Measurements from ENCODE around the gene TBCE. TPM values are rescaled to one million over a fixed set of nuclear protein-coding genes. Genes with fewer than 3 reads are reported as not detected.

TBCE gene
- polyA plus RNA-seq (ENCODE audit: insufficient read length in 3 of 3), result 10 to 100 TPM; 39.9 to 57.7 (median 55.4) TPM
- long read RNA-seq, donor 1, full-length matches to known transcripts, result 7 of 7 reads
- long read RNA-seq, donor 1, partial matches to known transcripts, result 0 of 7 reads
- long read RNA-seq, donor 1, other reads (novel, unspliced or antisense), result 0 of 7 reads
- long read RNA-seq, donor 2, full-length matches to known transcripts, result 4 of 4 reads
- long read RNA-seq, donor 2, partial matches to known transcripts, result 0 of 4 reads
- long read RNA-seq, donor 2, other reads (novel, unspliced or antisense), result 0 of 4 reads
- long read RNA-seq, donor 3, full-length matches to known transcripts, result 6 of 6 reads
- long read RNA-seq, donor 3, partial matches to known transcripts, result 0 of 6 reads
- long read RNA-seq, donor 3, other reads (novel, unspliced or antisense), result 0 of 6 reads
- long read RNA-seq, donor 4, full-length matches to known transcripts, result 5 of 5 reads
- long read RNA-seq, donor 4, partial matches to known transcripts, result 0 of 5 reads
- long read RNA-seq, donor 4, other reads (novel, unspliced or antisense), result 0 of 5 reads
- long read RNA-seq, donor 5, result 0 reads
- long read RNA-seq, donor 6, full-length matches to known transcripts, result 9 of 9 reads
- long read RNA-seq, donor 6, partial matches to known transcripts, result 0 of 9 reads
- long read RNA-seq, donor 6, other reads (novel, unspliced or antisense), result 0 of 9 reads
- long read RNA-seq, donor 7, full-length matches to known transcripts, result 4 of 4 reads
- long read RNA-seq, donor 7, partial matches to known transcripts, result 0 of 4 reads
- long read RNA-seq, donor 7, other reads (novel, unspliced or antisense), result 0 of 4 reads
- long read RNA-seq, donor 8, full-length matches to known transcripts, result 8 of 15 reads
- long read RNA-seq, donor 8, partial matches to known transcripts, result 7 of 15 reads
- long read RNA-seq, donor 8, other reads (novel, unspliced or antisense), result 0 of 15 reads
- long read RNA-seq, donor 9, full-length matches to known transcripts, result 4 of 4 reads
- long read RNA-seq, donor 9, partial matches to known transcripts, result 0 of 4 reads
- long read RNA-seq, donor 9, other reads (novel, unspliced or antisense), result 0 of 4 reads
- long read RNA-seq, donor 10, full-length matches to known transcripts, result 4 of 9 reads
- long read RNA-seq, donor 10, partial matches to known transcripts, result 5 of 9 reads
- long read RNA-seq, donor 10, other reads (novel, unspliced or antisense), result 0 of 9 reads
- long read RNA-seq, donor 11, full-length matches to known transcripts, result 5 of 5 reads
- long read RNA-seq, donor 11, partial matches to known transcripts, result 0 of 5 reads
- long read RNA-seq, donor 11, other reads (novel, unspliced or antisense), result 0 of 5 reads
- long read RNA-seq, donor 12, full-length matches to known transcripts, result 1 of 1 reads
- long read RNA-seq, donor 12, partial matches to known transcripts, result 0 of 1 reads
- long read RNA-seq, donor 12, other reads (novel, unspliced or antisense), result 0 of 1 reads
- long read RNA-seq, donor 13, full-length matches to known transcripts, result 10 of 10 reads
- long read RNA-seq, donor 13, partial matches to known transcripts, result 0 of 10 reads
- long read RNA-seq, donor 13, other reads (novel, unspliced or antisense), result 0 of 10 reads
- long read RNA-seq, donor 14, full-length matches to known transcripts, result 7 of 7 reads
- long read RNA-seq, donor 14, partial matches to known transcripts, result 0 of 7 reads
- long read RNA-seq, donor 14, other reads (novel, unspliced or antisense), result 0 of 7 reads
- long read RNA-seq, donor 15, full-length matches to known transcripts, result 4 of 4 reads
- long read RNA-seq, donor 15, partial matches to known transcripts, result 0 of 4 reads
- long read RNA-seq, donor 15, other reads (novel, unspliced or antisense), result 0 of 4 reads
- long read RNA-seq, donor 16, full-length matches to known transcripts, result 17 of 17 reads
- long read RNA-seq, donor 16, partial matches to known transcripts, result 0 of 17 reads
- long read RNA-seq, donor 16, other reads (novel, unspliced or antisense), result 0 of 17 reads

DNA sequence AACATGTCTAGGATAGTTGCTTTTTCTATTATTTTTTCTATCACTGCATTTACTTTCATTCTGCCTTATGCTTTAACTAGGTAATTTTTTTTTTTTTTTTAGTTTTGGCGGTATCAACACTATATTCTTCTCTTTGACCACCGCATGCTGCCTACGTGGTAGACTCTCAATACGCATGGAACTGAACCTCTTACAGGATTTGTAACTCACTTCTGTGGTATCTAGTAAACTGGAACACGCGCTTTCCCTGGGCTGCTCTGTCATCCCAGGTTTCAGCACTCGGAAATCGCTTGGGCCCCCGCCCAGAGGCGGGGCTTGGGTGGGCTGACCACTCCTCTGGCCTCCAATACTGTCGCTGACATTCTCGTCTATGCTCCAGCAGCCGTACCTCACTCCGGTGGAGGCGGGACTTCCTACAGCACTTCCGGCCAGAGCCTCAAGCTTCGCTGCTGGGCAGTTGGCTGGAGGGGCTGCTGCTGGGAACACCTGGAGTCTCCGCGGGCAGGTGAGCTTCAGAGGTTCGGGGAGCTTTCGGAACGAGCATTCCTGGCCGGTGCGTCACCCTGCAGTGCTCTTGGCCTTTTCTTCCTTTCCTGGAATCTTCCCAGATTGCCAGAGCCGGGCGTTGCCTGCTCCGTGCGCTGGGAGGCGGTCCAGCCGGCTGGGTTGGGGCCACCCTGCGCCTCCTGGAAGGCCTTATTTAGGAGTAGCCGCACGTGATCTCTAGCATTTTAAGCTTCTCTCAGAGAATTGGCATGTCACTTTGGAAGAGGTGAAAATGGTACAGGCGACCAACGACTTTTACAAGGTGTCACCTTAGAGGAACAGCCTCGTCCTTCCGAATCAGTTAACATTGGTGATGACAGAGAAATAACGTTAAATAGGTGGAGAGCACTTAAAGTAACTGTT, at the start of gene TBCE:
TBCE (plus strand) TSS at position 428 of the 909 bp plus-strand sequence. CDS start 12,623 bp downstream, outside the sequence.
- peak; percentile 90 to 97 (median 96) for DNase-seq (ENCODE audit: extremely low read depth in 1 of 11, low read depth in 9 of 11, low spot score in 4 of 11)

DNA sequence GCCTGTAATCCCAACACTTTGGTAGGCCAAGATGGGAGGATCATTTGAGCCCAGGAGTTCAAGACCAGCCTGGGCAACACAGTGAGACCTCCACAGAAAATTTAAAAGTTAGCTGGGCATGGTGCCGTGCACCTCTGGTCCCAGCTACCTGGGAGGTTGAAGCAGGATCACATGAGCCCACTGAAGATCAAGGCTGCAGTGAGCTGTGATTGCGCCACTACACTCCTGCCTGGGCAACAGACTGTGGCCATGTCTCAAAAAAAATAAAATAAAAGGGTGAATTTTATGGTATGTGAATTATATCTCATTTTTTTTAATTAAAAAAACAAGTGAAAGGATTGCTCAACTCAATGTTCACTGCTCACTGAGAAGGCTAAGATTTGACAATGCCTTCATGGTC, 48.0 kb upstream of the TBCE start:
- DNase-seq (ENCODE audit: extremely low read depth in 1 of 11, low read depth in 9 of 11, low spot score in 4 of 11), result no peak

- DNase-seq (ENCODE audit: extremely low read depth in 1 of 11, low read depth in 9 of 11, low spot score in 4 of 11), result no peak
Measured at GRCh38 chr1:235320521-235321179, 46.6 kb upstream of the TBCE start.

GRCh38 chr1:235324296-235324695, 42.9 kb upstream of the TBCE start:
- DNase-seq (ENCODE audit: extremely low read depth in 1 of 11, low read depth in 9 of 11, low spot score in 4 of 11), result no peak

DNA sequence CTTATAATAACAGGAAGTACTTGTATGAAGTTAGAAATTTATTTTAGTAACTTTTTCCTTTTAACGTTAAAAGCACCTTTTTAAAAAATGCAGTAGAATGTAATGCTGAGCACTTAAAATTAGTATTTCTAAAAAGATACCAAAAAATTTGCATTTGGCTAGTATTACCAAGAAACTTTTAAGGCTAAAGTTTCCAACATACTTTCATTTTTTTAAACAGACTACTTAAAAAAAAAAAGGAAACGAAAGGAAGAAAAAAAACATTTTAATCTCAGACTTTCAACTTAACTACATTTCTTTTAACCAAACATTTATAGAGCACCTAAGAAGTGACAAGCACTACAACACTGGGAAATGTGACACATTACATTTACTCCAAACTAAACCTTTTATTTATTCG, 42.1 kb upstream of the TBCE start:
- DNase-seq (ENCODE audit: extremely low read depth in 1 of 11, low read depth in 9 of 11, low spot score in 4 of 11), result no peak

- no peak for DNase-seq (ENCODE audit: extremely low read depth in 1 of 11, low read depth in 9 of 11, low spot score in 4 of 11)
Measured at GRCh38 chr1:235325854-235326253, 41.4 kb upstream of the TBCE start.

GRCh38 chr1:235326719-235327558, 40.3 kb upstream of the TBCE start:
- peak in 7 of 11 donors; percentile 23 to 42 (median 37) for DNase-seq (ENCODE audit: extremely low read depth in 1 of 11, low read depth in 9 of 11, low spot score in 4 of 11)

- DNase-seq (ENCODE audit: extremely low read depth in 1 of 11, low read depth in 9 of 11, low spot score in 4 of 11), result peak in 4 of 11 donors; percentile 27 to 50 (median 40)
Measured at GRCh38 chr1:235327559-235328270, 39.5 kb upstream of the TBCE start, which contains the start of gene ARID4B. TSS of gene ARID4B (minus strand) at chr1:235328179. CDS start at chr1:235326919, 1,260 bp downstream.

- peak; percentile 97 to 100 (median 99) for DNase-seq (ENCODE audit: extremely low read depth in 1 of 11, low read depth in 9 of 11, low spot score in 4 of 11)
Measured at GRCh38 chr1:235328271-235329138, 38.7 kb upstream of the TBCE start, which contains the start of gene GGPS1. TSS of gene GGPS1 (plus strand) at chr1:235328570. CDS start at chr1:235335265, 6,695 bp downstream.

GRCh38 chr1:235329139-235329902, 37.9 kb upstream of the TBCE start:
- peak in 5 of 11 donors; percentile 5 to 33 (median 14) for DNase-seq (ENCODE audit: extremely low read depth in 1 of 11, low read depth in 9 of 11, low spot score in 4 of 11)

GRCh38 chr1:235330918-235331285, 36.3 kb upstream of the TBCE start:
- DNase-seq (ENCODE audit: extremely low read depth in 1 of 11, low read depth in 9 of 11, low spot score in 4 of 11), result no peak

DNA sequence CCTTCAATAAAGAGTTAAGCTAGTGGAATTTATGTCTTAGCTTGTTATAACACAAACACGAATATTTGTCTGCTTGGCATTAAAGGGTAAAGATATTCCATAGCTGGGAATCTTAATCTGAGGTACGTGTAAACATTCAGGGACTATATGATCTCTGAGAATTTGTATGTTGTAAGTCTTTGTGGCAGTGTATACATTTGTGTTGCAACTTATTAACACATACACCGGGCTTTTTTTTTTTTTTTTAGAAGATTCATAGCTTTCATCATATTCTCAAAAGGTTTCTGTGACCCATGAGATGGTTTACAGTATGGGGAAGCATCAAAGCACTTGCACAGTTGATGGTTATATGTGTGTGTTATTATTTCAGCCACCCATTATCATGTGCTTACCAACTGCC, 35.8 kb upstream of the TBCE start:
- no peak for DNase-seq (ENCODE audit: extremely low read depth in 1 of 11, low read depth in 9 of 11, low spot score in 4 of 11)

- DNase-seq (ENCODE audit: extremely low read depth in 1 of 11, low read depth in 9 of 11, low spot score in 4 of 11), result peak in 2 of 11 donors; percentile 16 to 35
Measured at GRCh38 chr1:235336903-235337302, 30.3 kb upstream of the TBCE start.
